Measurements from ENCODE around the gene WDR64.

The WDR64 gene

GRCh38 chr1:241630476-241630875 is 21.6 kb upstream of the WDR64 start:
- Histone ChIP-seq H3K4me2 (ENCODE audit: low read length) (no peak overlapping the region), H3K4me3 (ENCODE audit: low read depth, low read length, poor library complexity, severe bottlenecking) (no peak overlapping the region), H4K20me1 (ENCODE audit: insufficient read depth, low read length) (no peaks in the 10 kb centered on the region), H3F3A (ENCODE audit: insufficient read depth, low read length) (no peaks in the 10 kb centered on the region), H3K9me3 (ENCODE audit: low read length) (no peaks in the 10 kb centered on the region), H3K27ac (ENCODE audit: low read depth, low read length, poor library complexity, severe bottlenecking) (no peak overlapping the region), H3K9me2 (ENCODE audit: low read depth, low read length) (no peaks in the 10 kb centered on the region), H3K4me1 (ENCODE audit: insufficient read depth, low read length, severe bottlenecking) (peaks cover 15% of the 10 kb centered on the region), H3K27me3 (ENCODE audit: insufficient read depth, low read length) (no peaks in the 10 kb centered on the region), H3K9ac (ENCODE audit: low read length) (no peak overlapping the region), H2AFZ (ENCODE audit: low read length) (no peak overlapping the region), H3K79me2 (ENCODE audit: insufficient read depth, low read length) (no peaks in the 10 kb centered on the region), H3K36me3 (ENCODE audit: insufficient read depth, low read length) (peaks cover 4% of the 10 kb centered on the region; the same call in 1 of the 2 replicates)
- no peak for TF ChIP-seq EZH2 (IDR thresholded peaks at IDR 0.05; ENCODE audit: borderline replicate concordance, low read length)
- no peak for TF ChIP-seq CTCF (IDR thresholded peaks at IDR 0.05; ENCODE audit: low read length)

GRCh38 chr1:241630899-241631298 is 21.2 kb upstream of the WDR64 start:
- TF ChIP-seq EZH2 (IDR thresholded peaks at IDR 0.05; ENCODE audit: borderline replicate concordance, low read length) = no peak
- TF ChIP-seq CTCF (IDR thresholded peaks at IDR 0.05; ENCODE audit: low read length) = no peak
- H3K79me2 ChIP-seq (ENCODE audit: insufficient read depth, low read length) = no peaks in the 10 kb centered on the region
- no peak overlapping the region for H3K4me2 ChIP-seq (ENCODE audit: low read length)

GRCh38 chr1:241631674-241632073 is 20.4 kb upstream of the WDR64 start:
- Histone ChIP-seq H3K79me2 (ENCODE audit: insufficient read depth, low read length) (no peaks in the 10 kb centered on the region), H3K9me2 (ENCODE audit: low read depth, low read length) (no peaks in the 10 kb centered on the region), H4K20me1 (ENCODE audit: insufficient read depth, low read length) (no peaks in the 10 kb centered on the region), H3K9ac (ENCODE audit: low read length) (no peak overlapping the region), H3K4me2 (ENCODE audit: low read length) (no peak overlapping the region), H3K9me3 (ENCODE audit: low read length) (no peaks in the 10 kb centered on the region), H3K4me3 (ENCODE audit: low read depth, low read length, poor library complexity, severe bottlenecking) (no peak overlapping the region), H3K36me3 (ENCODE audit: insufficient read depth, low read length) (peaks cover 5% of the 10 kb centered on the region; the same call in 1 of the 2 replicates), H3F3A (ENCODE audit: insufficient read depth, low read length) (no peaks in the 10 kb centered on the region), H3K4me1 (ENCODE audit: insufficient read depth, low read length, severe bottlenecking) (peaks cover 25% of the 10 kb centered on the region), H3K27me3 (ENCODE audit: insufficient read depth, low read length) (no peaks in the 10 kb centered on the region), H2AFZ (ENCODE audit: low read length) (no peak overlapping the region), H3K27ac (ENCODE audit: low read depth, low read length, poor library complexity, severe bottlenecking) (no peak overlapping the region)
- TF ChIP-seq EZH2 (IDR thresholded peaks at IDR 0.05; ENCODE audit: borderline replicate concordance, low read length) (no peak), CTCF (IDR thresholded peaks at IDR 0.05; ENCODE audit: low read length) (no peak)

More at GRCh38 chr1:241630899-241631298, 21.2 kb upstream of the WDR64 start:
- Histone ChIP-seq H4K20me1 (ENCODE audit: insufficient read depth, low read length) (no peaks in the 10 kb centered on the region), H3K9ac (ENCODE audit: low read length) (no peak overlapping the region), H3K27ac (ENCODE audit: low read depth, low read length, poor library complexity, severe bottlenecking) (no peak overlapping the region), H3K27me3 (ENCODE audit: insufficient read depth, low read length) (no peaks in the 10 kb centered on the region), H3K9me2 (ENCODE audit: low read depth, low read length) (no peaks in the 10 kb centered on the region), H3K4me1 (ENCODE audit: insufficient read depth, low read length, severe bottlenecking) (peaks cover 20% of the 10 kb centered on the region), H3F3A (ENCODE audit: insufficient read depth, low read length) (no peaks in the 10 kb centered on the region), H3K36me3 (ENCODE audit: insufficient read depth, low read length) (peaks cover 5% of the 10 kb centered on the region; the same call in 1 of the 2 replicates), H3K9me3 (ENCODE audit: low read length) (no peaks in the 10 kb centered on the region), H3K4me3 (ENCODE audit: low read depth, low read length, poor library complexity, severe bottlenecking) (no peak overlapping the region), H2AFZ (ENCODE audit: low read length) (no peak overlapping the region)
